ENCODE measurements around the gene TUBB4A. TPM values are rescaled to one million over a fixed set of nuclear protein-coding genes. Genes with fewer than 3 reads are reported as not detected.

The TUBB4A gene
- total and polyA plus RNA-seq, 9 of the 15 experiments (the other 6 are each of a cell fraction or from before 2014, with no cell fraction given): 0.14 to 7.0 (median 0.75) TPM

- TF ChIP-seq ZBTB43 (CRISPR knock-in tag; IDR thresholded peaks at IDR 0.05): no peak
- TF ChIP-seq NELFE (IDR thresholded peaks at IDR 0.05; ENCODE audit: insufficient read depth, insufficient read length): no peak
- no peak for TF ChIP-seq ZNF584 (CRISPR knock-in tag; IDR thresholded peaks at IDR 0.05; ENCODE audit: low read depth)
- TF ChIP-seq CCNT2 (IDR thresholded peaks at IDR 0.05; ENCODE audit: borderline replicate concordance, extremely low read depth, insufficient read length, low read depth, low read length): no peak
- no peak for TF ChIP-seq PHF20 (IDR thresholded peaks at IDR 0.05; ENCODE audit: partially characterized antibody)
- TF ChIP-seq HOMEZ (CRISPR knock-in tag; IDR thresholded peaks at IDR 0.05): no peak
- TF ChIP-seq FOXK2 (conservative IDR thresholded peaks at IDR 0.05 in 1 of 2, IDR thresholded peaks at IDR 0.05 in 1 of 2; ENCODE audit: low read depth in 2 of 2): peak in 1 of 2 experiments; percentile 50; a peak in 1 of 4 replicates
- no peak for TF ChIP-seq NFIX (CRISPR knock-in tag; IDR thresholded peaks at IDR 0.05; ENCODE audit: low read depth)
- no peak for TF ChIP-seq CEBPB (tag; IDR thresholded peaks at IDR 0.05)
- no peak for TF ChIP-seq ZNF316 (IDR thresholded peaks at IDR 0.05)
- no peak for TF ChIP-seq PTRF (tag; IDR thresholded peaks at IDR 0.05)
- no peak for TF ChIP-seq ZNF431 (CRISPR knock-in tag; IDR thresholded peaks at IDR 0.05)
- TF ChIP-seq ZFX (CRISPR knock-in tag; IDR thresholded peaks at IDR 0.05): peak; percentile 74
- TF ChIP-seq ARNT (IDR thresholded peaks at IDR 0.05): no peak
- TF ChIP-seq FOXA3 (CRISPR knock-in tag; conservative IDR thresholded peaks at IDR 0.05 in 1 of 2, IDR thresholded peaks at IDR 0.05 in 1 of 2): peak in 1 of 2 experiments; percentile 49; a peak in 1 of 4 replicates
- TF ChIP-seq ZNF121 (CRISPR knock-in tag; conservative IDR thresholded peaks at IDR 0.05): peak; percentile 79
- TF ChIP-seq NKRF (IDR thresholded peaks at IDR 0.05; ENCODE audit: borderline replicate concordance): no peak
- TF ChIP-seq TAF15 (IDR thresholded peaks at IDR 0.05; ENCODE audit: low read depth, low read length): no peak
- no peak for TF ChIP-seq RFX5 (IDR thresholded peaks at IDR 0.05; ENCODE audit: low read depth, low read length)
- TF ChIP-seq KHSRP (IDR thresholded peaks at IDR 0.05): no peak
- no peak for TF ChIP-seq MYBL2 (IDR thresholded peaks at IDR 0.05; ENCODE audit: low read depth)
- TF ChIP-seq MYBL2 (CRISPR knock-in tag; IDR thresholded peaks at IDR 0.05; ENCODE audit: borderline replicate concordance): no peak
- TF ChIP-seq KDM5B (IDR thresholded peaks at IDR 0.05; ENCODE audit: insufficient replicate concordance, low read depth, low read length): no peak
- TF ChIP-seq ZBTB17 (CRISPR knock-in tag; IDR thresholded peaks at IDR 0.05): no peak
- TF ChIP-seq GTF2F1 (IDR thresholded peaks at IDR 0.05; ENCODE audit: low read depth, low read length): no peak
Observed at GRCh38 chr19:6458695-6459261, 43.3 kb downstream of the TUBB4A start (continued).
